ENCODE results near the gene SPAG8.
A peak's percentile ranks its signal among the peaks of the same experiment; 100 is the strongest.

Gene SPAG8

GRCh38 chr9:35818341-35818740 lies 6.3 kb upstream of the SPAG8 start:
- H3K4me3 ChIP-seq (IDR thresholded peaks at IDR 0.05; ENCODE audit: insufficient read depth, low read depth, low read length), result no peak overlapping the region
- no peak overlapping the region for H3K27ac ChIP-seq
- no peaks in the 10 kb centered on the region for H3K36me3 ChIP-seq (ENCODE audit: insufficient read depth)
- H3K79me2 ChIP-seq (ENCODE audit: insufficient read depth, low read depth), result no peaks in the 10 kb centered on the region
- no peaks in the 10 kb centered on the region; the same call in 1 of the 2 replicates for H3K27me3 ChIP-seq (ENCODE audit: insufficient read depth, low read depth)
- no peak for TF ChIP-seq CTCF (conservative IDR thresholded peaks at IDR 0.05; ENCODE audit: low read depth, low read length)
- H3K4me2 ChIP-seq, result no peak overlapping the region
- H2AFZ ChIP-seq (ENCODE audit: low read depth), result no peak overlapping the region
- H4K20me1 ChIP-seq (ENCODE audit: insufficient read depth), result no peaks in the 10 kb centered on the region
- H3K4me1 ChIP-seq (ENCODE audit: low read depth, poor library complexity, severe bottlenecking), result peaks cover 9% of the 10 kb centered on the region
- H3K9ac ChIP-seq, result no peak overlapping the region

- H3K27me3 ChIP-seq (ENCODE audit: insufficient read depth, low read depth), result no peaks in the 10 kb centered on the region; the same call in 1 of the 2 replicates
- no peak overlapping the region for H3K4me3 ChIP-seq (IDR thresholded peaks at IDR 0.05; ENCODE audit: insufficient read depth, low read depth, low read length)
- no peak overlapping the region for H3K4me2 ChIP-seq
- no peak for TF ChIP-seq CTCF (conservative IDR thresholded peaks at IDR 0.05; ENCODE audit: low read depth, low read length)
- H3K36me3 ChIP-seq (ENCODE audit: insufficient read depth), result no peaks in the 10 kb centered on the region
- H3K9ac ChIP-seq, result no peak overlapping the region
- no peaks in the 10 kb centered on the region for H4K20me1 ChIP-seq (ENCODE audit: insufficient read depth)
- H3K27ac ChIP-seq, result no peak overlapping the region
- H3K79me2 ChIP-seq (ENCODE audit: insufficient read depth, low read depth), result no peaks in the 10 kb centered on the region
- no peak overlapping the region for H2AFZ ChIP-seq (ENCODE audit: low read depth)
- H3K4me1 ChIP-seq (ENCODE audit: low read depth, poor library complexity, severe bottlenecking), result peaks cover 21% of the 10 kb centered on the region
Observed at GRCh38 chr9:35816708-35817107, 4.6 kb upstream of the SPAG8 start.

- no peak for TF ChIP-seq CTCF (conservative IDR thresholded peaks at IDR 0.05; ENCODE audit: low read depth, low read length)
- H3K27me3 ChIP-seq (ENCODE audit: insufficient read depth, low read depth), result no peaks in the 10 kb centered on the region; the same call in 1 of the 2 replicates
- H3K4me3 ChIP-seq (IDR thresholded peaks at IDR 0.05; ENCODE audit: insufficient read depth, low read depth, low read length), result no peak within 1 kb of the TSS
- H3K36me3 ChIP-seq (ENCODE audit: insufficient read depth), result no peaks in the 10 kb centered on the region
- peak within 1 kb of the TSS; percentile 96 for H3K4me2 ChIP-seq
- peak within 1 kb of the TSS; percentile 64 for H2AFZ ChIP-seq (ENCODE audit: low read depth)
- H3K4me1 ChIP-seq (ENCODE audit: low read depth, poor library complexity, severe bottlenecking), result peaks cover 35% of the 10 kb centered on the region
- peak within 1 kb of the TSS; percentile 87 for H3K9ac ChIP-seq
- peak within 1 kb of the TSS; percentile 86 for H3K27ac ChIP-seq
- no peaks in the 10 kb centered on the region for H3K79me2 ChIP-seq (ENCODE audit: insufficient read depth, low read depth)
- H4K20me1 ChIP-seq (ENCODE audit: insufficient read depth), result no peaks in the 10 kb centered on the region
Observed at GRCh38 chr9:35814841-35815543, 2.9 kb upstream of the SPAG8 start, which contains the start of gene HINT2. Gene HINT2 (minus strand): TSS chr9:35815042. CDS start chr9:35814979, 63 bp downstream.

GRCh38 chr9:35814106-35814840 lies 2.2 kb upstream of the SPAG8 start:
- TF ChIP-seq CTCF (conservative IDR thresholded peaks at IDR 0.05; ENCODE audit: low read depth, low read length), result 0 out of 2 replicates have a peak, but pooled peaks have one; percentile 9
- H3K4me3 ChIP-seq (IDR thresholded peaks at IDR 0.05; ENCODE audit: insufficient read depth, low read depth, low read length), result no peak overlapping the region
- H3K4me2 ChIP-seq, result peak overlapping the region; percentile 96
- H3K79me2 ChIP-seq (ENCODE audit: insufficient read depth, low read depth), result no peaks in the 10 kb centered on the region
- H3K27ac ChIP-seq, result peak overlapping the region; percentile 86
- H3K4me1 ChIP-seq (ENCODE audit: low read depth, poor library complexity, severe bottlenecking), result peaks cover 35% of the 10 kb centered on the region
- H3K27me3 ChIP-seq (ENCODE audit: insufficient read depth, low read depth), result no peaks in the 10 kb centered on the region; the same call in 1 of the 2 replicates
- peak overlapping the region; percentile 64 for H2AFZ ChIP-seq (ENCODE audit: low read depth)
- peak overlapping the region; percentile 87 for H3K9ac ChIP-seq
- H3K36me3 ChIP-seq (ENCODE audit: insufficient read depth), result no peaks in the 10 kb centered on the region
- no peaks in the 10 kb centered on the region for H4K20me1 ChIP-seq (ENCODE audit: insufficient read depth)

Data from KMS-11 (cell line).